Thyroid gland (tissue), 4 donors: ENCODE results near the gene GFI1. TPM values are rescaled to one million over a fixed set of nuclear protein-coding genes. Genes with fewer than 3 reads are reported as not detected.

ENCODE experiments used
- DNase-seq, 2 donors: peaks; one replicate each; pipeline ENCODE4 v3.0.0-alpha.2; 2019
- H3K27ac ChIP-seq, 3 donors: fragments of 200-600 bp; sonication (generic); 1 replicate in 2 of 3; 2 replicates in 1 of 3; pipeline ENCODE4 v1.5.1; 2016 to 2019; ENCODE audit warnings: mild to moderate bottlenecking in 1 of 3, moderate library complexity in 1 of 3
- H3K27me3 ChIP-seq: fragments of 200-600 bp; sonication (generic); one replicate; pipeline ENCODE4 v1.5.1; 2019
- H3K36me3 ChIP-seq, 2 donors: fragments of 200-600 bp; sonication (generic); one replicate each; pipeline ENCODE4 v1.5.1; 2016 to 2019
- H3K4me1 ChIP-seq, 2 donors: fragments of 200-600 bp; sonication (generic); one replicate each; pipeline ENCODE4 v1.5.1; 2017 to 2019
- H3K4me3 ChIP-seq, 3 donors: fragments of 200-600 bp; sonication (generic); replicated peaks in 1 of 3; 1 replicate in 2 of 3; 2 replicates in 1 of 3; pipeline ENCODE4 v1.5.1; 2016; ENCODE audit warnings: mild to moderate bottlenecking in 1 of 3
- H3K9me3 ChIP-seq: fragments of 200-600 bp; sonication (generic); one replicate; pipeline ENCODE4 v1.5.1; 2017
- CTCF ChIP-seq, 6 experiments: fragments of 200-600 bp in 3 of 6; fragments of 450-650 bp in 3 of 6; sonication (generic) in 3 of 6; IDR thresholded peaks; one replicate each; pipeline ENCODE4 v1.5.1; 2016 to 2019; ENCODE audit warnings: antibody characterized with exemption in 6 of 6, mild to moderate bottlenecking in 2 of 6, inconsistent platforms in 1 of 6, moderate library complexity in 1 of 6
- POLR2A ChIP-seq, 2 donors: fragments of 450-650 bp; IDR thresholded peaks; one replicate each; pipeline ENCODE4 v1.6.1; 2017; ENCODE audit warnings: antibody characterized with exemption in 2 of 2, mild to moderate bottlenecking in 2 of 2, moderate library complexity in 1 of 2
- WGBS, 2 donors: methylation state at CpG; one replicate each; pipeline ENCODE4 v1.1.5; 2017; 5-methylcytosine and 5-hydroxymethylcytosine counted together
- intact Hi-C: fragments of 100-400 bp; cut with DNase I; formaldehyde crosslinking; loops from one replicate; pipeline ENCODE4 v1.15.1; 2023
- total RNA-seq, 4 donors: library from RNA; depleted of rRNA; stranded (reverse); fragments of >200 nt; gene quantifications; one replicate each; pipeline ENCODE4 v1.2.3, GENCODE V29; 2016

The GFI1 gene
- total RNA-seq, 4 donors from 2014 or later = 0.27 to 1.8 (median 0.47) TPM

DNA sequence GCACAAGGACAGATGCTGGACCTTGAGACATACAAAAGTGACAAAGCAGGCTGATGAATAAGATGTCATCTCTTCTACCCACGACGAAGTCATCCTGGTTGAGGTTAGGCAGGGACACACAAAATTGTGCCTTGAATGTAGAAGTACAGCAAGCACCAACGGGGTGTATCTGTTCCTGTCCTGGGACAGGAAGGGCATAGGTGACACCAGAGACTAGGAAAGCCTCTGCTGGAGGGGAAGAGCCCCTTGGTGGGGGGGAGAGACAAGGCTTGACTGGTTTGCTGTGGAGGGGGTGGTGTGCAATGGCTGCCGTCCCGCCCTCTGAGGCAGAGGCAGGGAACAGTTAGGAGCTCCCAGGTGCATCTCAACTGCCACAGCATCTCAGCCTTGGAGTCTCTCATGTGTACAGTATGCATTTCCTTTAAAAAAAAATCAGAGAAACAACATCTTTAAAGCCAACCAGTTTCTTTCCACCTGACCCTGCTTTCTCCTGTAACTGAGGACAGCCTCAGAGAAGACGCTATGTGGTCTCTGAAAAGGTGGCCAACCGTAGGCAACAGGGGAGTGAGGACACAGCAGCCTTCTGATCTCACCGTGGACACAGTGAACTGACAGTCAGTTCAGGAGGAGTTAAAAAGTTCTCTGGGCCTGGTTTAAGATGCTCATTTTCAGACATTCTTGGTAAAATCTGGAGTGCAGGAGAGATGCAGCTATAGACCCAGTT, 17.7 kb upstream of the GFI1 start:
- H3K27me3 ChIP-seq = no peaks in the 10 kb centered on the region
- WGBS, 2 donors = 80 to 87% methylated on average over 8 of the region's 8 CpGs
- H3K4me1 ChIP-seq = peaks cover 0 to 3% of the 10 kb centered on the region in 2 donors
- intact Hi-C loops = no loop called here
- no peak for TF ChIP-seq CTCF (IDR thresholded peaks at IDR 0.05)
- TF ChIP-seq POLR2A (IDR thresholded peaks at IDR 0.05) = no peak
- no peak overlapping the region for H3K27ac ChIP-seq
- DNase-seq = no peak
- no peak overlapping the region for H3K4me3 ChIP-seq
- H3K36me3 ChIP-seq = no peaks in the 10 kb centered on the region
- H3K9me3 ChIP-seq = no peaks in the 10 kb centered on the region

DNA sequence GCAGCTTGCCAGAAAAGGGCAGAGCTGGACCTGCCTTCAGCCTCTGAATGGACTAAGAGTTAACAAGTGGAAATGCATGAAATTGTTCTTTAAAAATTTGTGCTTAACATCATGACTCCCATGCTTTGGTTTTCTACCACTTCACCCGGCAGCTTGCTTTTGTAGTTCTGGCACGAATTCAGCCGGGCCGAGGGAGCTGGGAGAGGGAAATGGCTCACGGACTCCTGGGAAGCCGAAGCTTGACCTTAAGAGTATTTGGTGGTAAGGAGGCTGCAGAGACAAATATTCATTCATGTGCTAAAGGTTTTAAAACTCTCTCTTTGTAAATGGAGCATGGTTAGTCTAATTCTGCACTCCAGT, 17.2 kb upstream of the GFI1 start:
- intact Hi-C loops = no loop called here
- Histone ChIP-seq H3K9me3 (no peaks in the 10 kb centered on the region), H3K4me1 (peaks cover 0 to 3% of the 10 kb centered on the region in 2 donors), H3K27ac (no peak overlapping the region), H3K36me3 (no peaks in the 10 kb centered on the region), H3K27me3 (no peaks in the 10 kb centered on the region), H3K4me3 (no peak overlapping the region)
- DNase-seq = peak; percentile 54 to 71
- TF ChIP-seq CTCF (IDR thresholded peaks at IDR 0.05) (no peak), POLR2A (IDR thresholded peaks at IDR 0.05) (no peak)
- WGBS, 2 donors = 25 to 26% methylated on average over 6 of the region's 6 CpGs

- 71 to 82% methylated on average over 6 of the region's 6 CpGs for WGBS, 2 donors
- intact Hi-C loops = no loop called here
- no peak for DNase-seq
- Histone ChIP-seq H3K27me3 (no peaks in the 10 kb centered on the region), H3K36me3 (no peaks in the 10 kb centered on the region), H3K27ac (no peak overlapping the region), H3K4me1 (peaks cover 0 to 3% of the 10 kb centered on the region in 2 donors), H3K4me3 (no peak overlapping the region), H3K9me3 (no peaks in the 10 kb centered on the region)
- TF ChIP-seq CTCF (IDR thresholded peaks at IDR 0.05) = no peak
These were observed 16.6 kb upstream of the GFI1 start for GRCh38 chr1:92503043-92503925.

GRCh38 chr1:92502247-92502646, 15.5 kb upstream of the GFI1 start:
- Histone ChIP-seq H3K4me1 (peaks cover 0 to 3% of the 10 kb centered on the region in 2 donors), H3K27ac (no peak overlapping the region), H3K27me3 (no peaks in the 10 kb centered on the region), H3K4me3 (no peak overlapping the region), H3K36me3 (no peaks in the 10 kb centered on the region), H3K9me3 (no peaks in the 10 kb centered on the region)
- DNase-seq = no peak
- TF ChIP-seq CTCF (IDR thresholded peaks at IDR 0.05) (no peak), POLR2A (IDR thresholded peaks at IDR 0.05) (no peak)
- intact Hi-C loops = no loop called here

DNA sequence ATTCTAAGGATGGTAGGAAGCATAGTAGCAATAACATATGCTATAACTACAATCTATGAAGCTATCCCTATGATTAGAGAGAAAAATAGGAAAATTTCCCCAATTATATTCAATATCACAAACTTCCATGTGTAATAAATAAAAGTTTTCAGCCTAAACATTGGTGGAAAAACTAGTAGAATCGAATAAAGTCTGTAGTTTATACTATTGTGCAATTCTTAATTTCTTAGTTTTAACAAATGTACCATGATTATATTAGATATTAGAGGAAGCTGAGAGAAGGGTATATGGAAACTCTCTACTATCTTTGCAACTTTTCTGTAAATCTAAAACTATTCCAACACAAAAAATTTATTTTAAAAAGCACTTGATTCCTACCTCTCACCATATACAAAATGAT, 13.8 kb upstream of the GFI1 start:
- intact Hi-C loops = no loop called here
- Histone ChIP-seq H3K27ac (no peak overlapping the region), H3K4me1 (peaks cover 0 to 3% of the 10 kb centered on the region in 2 donors), H3K9me3 (no peaks in the 10 kb centered on the region), H3K27me3 (no peaks in the 10 kb centered on the region), H3K36me3 (no peaks in the 10 kb centered on the region), H3K4me3 (no peak overlapping the region)
- 79 to 86% methylated on average over 1 of the region's 1 CpG for WGBS, 2 donors
- no peak for DNase-seq
- no peak for TF ChIP-seq CTCF (IDR thresholded peaks at IDR 0.05)
- TF ChIP-seq POLR2A (IDR thresholded peaks at IDR 0.05) = no peak
